Fibroblast of villous mesenchyme (primary cell): ENCODE data around the gene GDI2. TPM values are rescaled to one million over a fixed set of nuclear protein-coding genes. Genes with fewer than 3 reads are reported as not detected.

Experiments used
- DNase-seq: peaks from one replicate; pipeline ENCODE4 v3.0.0-alpha.2; 2010; ENCODE audit warnings: low read depth
- H3K4me3 ChIP-seq: 2 replicates; pipeline ENCODE4 v1.5.1; 2011; ENCODE audit warnings: low read depth, mild to moderate bottlenecking, low read length
- total RNA-seq: library from RNA; depleted of rRNA; stranded (reverse); fragments of >200 nt; gene quantifications from 2 replicates; pipeline ENCODE4 v1.2.3, GENCODE V29; 2012
- TF ChIP-seq, protein P1 (sequence below): IDR thresholded peaks from 2 replicates; pipeline ENCODE4 v1.5.1; 2012; ENCODE audit warnings: low read depth, mild to moderate bottlenecking, low read length; ENCODE audit not compliant: insufficient read depth

The GDI2 gene
- total RNA-seq, 1 donor: 615 TPM

DNA sequence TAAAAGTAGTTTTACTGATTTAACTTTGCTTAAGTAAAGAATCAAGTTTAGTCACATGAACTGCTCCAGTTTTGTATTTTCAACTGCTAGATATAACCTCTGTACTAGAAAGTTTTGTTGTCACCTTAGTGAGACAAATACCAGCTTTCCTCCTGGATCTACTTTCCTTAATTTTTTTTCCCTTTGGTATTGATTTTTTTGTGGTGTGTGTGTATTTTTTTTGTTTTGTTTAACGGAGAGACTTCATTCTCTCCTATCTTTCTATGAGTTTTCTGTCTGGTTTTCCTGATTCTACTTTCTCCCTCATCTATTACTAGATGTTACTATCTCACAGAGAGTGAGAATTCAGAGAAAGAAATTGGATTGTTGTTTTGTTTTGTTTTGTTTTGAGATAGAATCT is 76.6 kb downstream of the GDI2 start:
- H3K4me3 ChIP-seq: no peak overlapping the region
- TF ChIP-seq, protein P1, sequence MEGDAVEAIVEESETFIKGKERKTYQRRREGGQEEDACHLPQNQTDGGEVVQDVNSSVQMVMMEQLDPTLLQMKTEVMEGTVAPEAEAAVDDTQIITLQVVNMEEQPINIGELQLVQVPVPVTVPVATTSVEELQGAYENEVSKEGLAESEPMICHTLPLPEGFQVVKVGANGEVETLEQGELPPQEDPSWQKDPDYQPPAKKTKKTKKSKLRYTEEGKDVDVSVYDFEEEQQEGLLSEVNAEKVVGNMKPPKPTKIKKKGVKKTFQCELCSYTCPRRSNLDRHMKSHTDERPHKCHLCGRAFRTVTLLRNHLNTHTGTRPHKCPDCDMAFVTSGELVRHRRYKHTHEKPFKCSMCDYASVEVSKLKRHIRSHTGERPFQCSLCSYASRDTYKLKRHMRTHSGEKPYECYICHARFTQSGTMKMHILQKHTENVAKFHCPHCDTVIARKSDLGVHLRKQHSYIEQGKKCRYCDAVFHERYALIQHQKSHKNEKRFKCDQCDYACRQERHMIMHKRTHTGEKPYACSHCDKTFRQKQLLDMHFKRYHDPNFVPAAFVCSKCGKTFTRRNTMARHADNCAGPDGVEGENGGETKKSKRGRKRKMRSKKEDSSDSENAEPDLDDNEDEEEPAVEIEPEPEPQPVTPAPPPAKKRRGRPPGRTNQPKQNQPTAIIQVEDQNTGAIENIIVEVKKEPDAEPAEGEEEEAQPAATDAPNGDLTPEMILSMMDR: no peak
- no peak for DNase-seq

- TF ChIP-seq, protein P1: no peak
- DNase-seq: no peak
- H3K4me3 ChIP-seq: no peak overlapping the region
Measured at GRCh38 chr10:5735119-5735518, 78.1 kb downstream of the GDI2 start.

DNA sequence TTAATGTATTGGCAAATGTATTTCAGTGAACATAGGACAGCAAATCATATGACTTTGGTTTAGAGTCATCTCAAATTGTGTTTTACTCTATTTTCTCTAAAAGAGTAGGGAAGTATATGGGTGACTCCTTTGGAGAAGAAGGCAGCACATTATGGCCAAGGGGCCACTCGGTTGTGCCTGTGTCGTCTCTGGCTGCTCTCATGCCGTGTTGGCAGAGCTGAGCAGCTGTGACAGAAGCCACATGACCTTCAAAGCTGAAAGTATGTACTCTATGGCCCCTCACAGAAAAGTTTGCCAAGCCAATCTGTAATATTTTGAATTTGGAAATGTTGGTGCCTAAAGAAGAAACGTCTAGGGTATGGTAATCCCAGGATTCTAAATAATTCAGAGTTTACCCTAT is 81.1 kb downstream of the GDI2 start:
- DNase-seq: no peak
- H3K4me3 ChIP-seq: no peak overlapping the region
- TF ChIP-seq, protein P1: no peak

DNA sequence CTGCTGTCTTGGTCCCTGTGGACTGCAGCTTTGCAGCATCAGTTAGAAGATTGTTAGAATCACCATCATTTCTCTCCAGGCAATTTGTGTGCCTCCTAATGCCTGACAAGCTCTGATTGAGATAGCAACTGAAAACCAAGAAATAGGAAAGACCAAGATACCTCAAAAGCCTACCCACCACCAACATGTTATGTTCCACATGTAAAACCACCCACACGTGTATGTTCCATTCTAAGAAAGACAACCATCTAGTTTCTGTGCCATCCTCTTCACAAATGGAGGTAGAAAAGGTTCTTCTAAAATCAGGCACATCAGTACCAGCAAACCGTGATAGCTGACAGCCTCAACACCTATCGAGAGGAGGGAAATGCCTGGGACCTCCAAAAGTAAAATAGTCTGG is 81.7 kb downstream of the GDI2 start:
- TF ChIP-seq, protein P1: no peak
- DNase-seq: no peak
- no peak overlapping the region for H3K4me3 ChIP-seq

GRCh38 chr10:5730766-5731165 is 82.5 kb downstream of the GDI2 start:
- no peak for DNase-seq
- TF ChIP-seq, protein P1: no peak
- no peak overlapping the region for H3K4me3 ChIP-seq

- DNase-seq: peak; percentile 52
- TF ChIP-seq, protein P1: no peak
- H3K4me3 ChIP-seq: no peak overlapping the region
Measured at GRCh38 chr10:5723692-5724091, 89.5 kb downstream of the GDI2 start.

GRCh38 chr10:5720182-5720581 is 93.1 kb downstream of the GDI2 start:
- no peak for DNase-seq
- no peak overlapping the region for H3K4me3 ChIP-seq
- TF ChIP-seq, protein P1: no peak
